Activated CD8-positive, alpha-beta memory T cell treated with anti-CD3 and anti-CD28 coated beads, Interleukin-2, amount 50 U/mL, for 24 hours (primary cell): ENCODE measurements around the gene SOX5.

Source experiments
- DNase-seq: peaks from one replicate; pipeline ENCODE4 v3.0.0-alpha.2; 2020; ENCODE audit errors: extremely low read depth

Gene SOX5

DNA sequence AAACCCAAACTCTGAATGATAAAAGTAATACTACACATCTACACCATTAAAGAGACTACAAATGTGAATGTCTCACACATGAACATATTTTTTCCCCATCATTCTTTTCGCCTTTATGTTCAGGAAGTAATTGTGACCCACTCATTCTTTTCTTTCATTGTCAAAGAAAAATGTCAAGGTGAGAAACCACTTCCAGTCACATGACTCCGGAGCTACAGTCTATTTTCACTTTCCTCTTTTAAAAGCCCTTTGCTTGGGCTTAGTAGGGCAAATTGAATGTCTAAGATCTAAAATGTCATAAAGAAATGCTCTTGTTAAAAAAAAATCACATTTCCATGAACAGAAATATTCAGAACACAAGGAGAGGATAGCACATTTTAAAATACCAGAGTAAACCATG, 461.3 kb downstream of the SOX5 start:
- no peak for DNase-seq

- no peak for DNase-seq
These were observed 465.2 kb downstream of the SOX5 start for GRCh38 chr12:23484238-23484637.

- DNase-seq: no peak
These were observed 466.9 kb downstream of the SOX5 start for GRCh38 chr12:23482571-23482970.
